AG20443 (cell line): ENCODE results near the gene TAF11L10.
"Not testable (repeated sequence)": the region's sequence is repeated elsewhere in the genome, so short reads cannot be mapped to it uniquely, and the experiment has no call there.

ENCODE experiments used
- DNase-seq: peaks from one replicate; pipeline ENCODE4 v3.0.0; 2012; ENCODE audit warnings: low spot score, mixed read lengths

TAF11L10 gene

GRCh38 chr5:17597728-17598127 is at the start of gene TAF11L10:
Gene TAF11L10 (minus strand): TSS chr5:17597828.
- DNase-seq: not testable (repeated sequence)

GRCh38 chr5:17634160-17634559 is 36.5 kb upstream of the TAF11L10 start, which contains the start of gene TAF11L14:
Gene TAF11L14 (plus strand): TSS chr5:17634460.
- no peak for DNase-seq

GRCh38 chr5:17631788-17632187 is 34.2 kb upstream of the TAF11L10 start, which contains the start of gene TAF11L13:
Gene TAF11L13 (plus strand): TSS chr5:17632088.
- not testable (repeated sequence) for DNase-seq

GRCh38 chr5:17625686-17626085 is 28.1 kb upstream of the TAF11L10 start:
- DNase-seq: no peak

GRCh38 chr5:17620627-17621026 is 23.0 kb upstream of the TAF11L10 start:
- DNase-seq: peak; percentile 7

- no peak for DNase-seq
Measured at GRCh38 chr5:17619354-17619753, 21.7 kb upstream of the TAF11L10 start.

GRCh38 chr5:17614872-17615605 is 17.4 kb upstream of the TAF11L10 start:
- no peak for DNase-seq

- DNase-seq: not testable (repeated sequence)
Measured at GRCh38 chr5:17610092-17610491, 12.5 kb upstream of the TAF11L10 start, which contains the start of gene TAF11L12. Gene TAF11L12 (plus strand): TSS chr5:17610392.

GRCh38 chr5:17607461-17607860 is 9.8 kb upstream of the TAF11L10 start:
- DNase-seq: not testable (repeated sequence)

GRCh38 chr5:17604951-17605350 is 7.3 kb upstream of the TAF11L10 start:
- no peak for DNase-seq

- not testable (repeated sequence) for DNase-seq
Measured at GRCh38 chr5:17603880-17604279, 6.3 kb upstream of the TAF11L10 start, which contains the start of gene TAF11L11. Gene TAF11L11 (plus strand): TSS chr5:17604183.

- DNase-seq: not testable (repeated sequence)
Measured at GRCh38 chr5:17594255-17594654, 3.4 kb downstream of the TAF11L10 start, which contains the start of gene TAF11L9. Gene TAF11L9 (minus strand): TSS chr5:17594394.

- not testable (repeated sequence) for DNase-seq
Measured at GRCh38 chr5:17590860-17591259, 6.8 kb downstream of the TAF11L10 start, which contains the start of gene TAF11L8. Gene TAF11L8 (minus strand): TSS chr5:17590960.

- not testable (repeated sequence) for DNase-seq
Measured at GRCh38 chr5:17585658-17586057, 12.0 kb downstream of the TAF11L10 start, which contains the start of gene TAF11L7. Gene TAF11L7 (minus strand): TSS chr5:17585758.
